ENCODE data around the gene PHYHIPL.

The PHYHIPL gene

GRCh38 chr10:59290448-59290847 is 114.0 kb downstream of the PHYHIPL start:
- in situ Hi-C loops (cut with HindIII; ENCODE audit: low pct_ligation_motif_present, low sequenced_read_pairs): no loop called here
- H3K36me3 ChIP-seq (replicated peaks): no peaks in the 10 kb centered on the region
- H3K4me3 ChIP-seq (ENCODE audit: low read depth, low read length): no peak overlapping the region
- TF ChIP-seq CTCF (IDR thresholded peaks at IDR 0.05; ENCODE audit: low read depth, low read length, missing control alignments): peak; percentile 14
- DNase-seq: no peak
- H3K27me3 ChIP-seq (replicated peaks): no peaks in the 10 kb centered on the region
- no peak overlapping the region for H3K27ac ChIP-seq

Measured in brain microvascular endothelial cell (primary cell).